K562 (cell line): ENCODE results near the gene AMBP. TPM values are rescaled to one million over a fixed set of nuclear protein-coding genes. Genes with fewer than 3 reads are reported as not detected.

Source experiments
- ATAC-seq: fragments of 200-7000 bp; cut with Tn5 transposase; 3 replicates; pipeline ENCODE4 v1.9.1; 2020; ENCODE audit warnings: moderate library complexity
- BruUV-seq: library from RNA; stranded (reverse); fragments of 400-500 nt; replicated peaks from 2 replicates; lab custom pipeline; 2021; lab: Mats Ljungman, UMichigan
- CTCF ChIA-PET: fragments of 300-600 bp; formaldehyde crosslinking; extraction: SDS; loops from one replicate; lab custom pipeline; 2021; ENCODE audit warnings: low intra/inter-chr PET ratio; lab: Yijun Ruan, JAX
- POLR2A ChIA-PET: fragments of 300-600, 350-650 bp; sonication (Branson Sonifier 250); formaldehyde crosslinking; extraction: SDS; loops from one replicate; lab custom pipeline; 2021; ENCODE audit warnings: antibody characterized with exemption, inconsistent platforms; lab: Yijun Ruan, JAX
- DNase-seq, 4 experiments: peaks; one replicate each; pipeline versions ENCODE4 v3.0.0 to v3.0.0-alpha.2; 2011 to 2018; ENCODE audit warnings: low spot score in 3 of 4, mixed read lengths in 3 of 4; ENCODE audit errors: extremely low read depth in 1 of 4
- FAIRE-seq: peaks from 2 replicates; lab custom pipeline; 2011; peaks lifted over from hg19 to GRCh38; lab: Jason Lieb, UNC
- H2AFZ ChIP-seq: 2 replicates; pipeline ENCODE4 v1.6.0; 2011; ENCODE audit warnings: low read depth, low read length, control low read depth, inconsistent platforms
- H3K27ac ChIP-seq: fragments of 200-600 bp; 3 replicates; pipeline ENCODE4 v1.8.0; 2011; ENCODE audit warnings: low read depth, mild to moderate bottlenecking, control low read depth, inconsistent platforms, low read length, moderate library complexity, mixed read lengths; ENCODE audit errors: extremely low read depth
- H3K27me3 ChIP-seq, 2 experiments: fragments of 300-600 bp in 1 of 2; 2 replicates in 1 of 2; 3 replicates in 1 of 2; pipeline versions ENCODE4 v1.6.0 to v1.8.0; 2011; ENCODE audit warnings: inconsistent platforms in 2 of 2, low read length in 2 of 2, mild to moderate bottlenecking in 1 of 2, mixed read lengths in 1 of 2, moderate library complexity in 1 of 2; ENCODE audit not compliant: control insufficient read depth in 2 of 2, insufficient read depth in 2 of 2
- H3K36me3 ChIP-seq: fragments of 300-600 bp; 3 replicates; pipeline ENCODE4 v1.8.0; 2011; ENCODE audit warnings: mild to moderate bottlenecking, low read length, inconsistent platforms; ENCODE audit not compliant: control insufficient read depth, insufficient read depth
- H3K4me1 ChIP-seq, 2 experiments: fragments of 200-600 bp in 1 of 2; replicated peaks in 1 of 2; 2 replicates in 1 of 2; 3 replicates in 1 of 2; pipeline versions ENCODE4 v1.5.1 to v1.8.0; 2011; ENCODE audit warnings: inconsistent platforms in 2 of 2, low read length in 2 of 2, mild to moderate bottlenecking in 1 of 2, mixed read lengths in 1 of 2, moderate library complexity in 1 of 2; ENCODE audit not compliant: control insufficient read depth in 2 of 2, insufficient read depth in 2 of 2
- H3K4me2 ChIP-seq: 2 replicates; pipeline ENCODE4 v1.6.1; 2011; ENCODE audit warnings: low read length, control low read depth, inconsistent platforms, mixed read lengths; ENCODE audit not compliant: insufficient read depth
- H3K4me3 ChIP-seq: fragments of 200-600 bp; sonication (generic), shearing (Covaris generic); 2 replicates; pipeline ENCODE4 v1.5.1; 2016; ENCODE audit warnings: control low read depth, inconsistent platforms
- H3K79me2 ChIP-seq: fragments of 200-600 bp; 3 replicates; pipeline ENCODE4 v1.8.0; 2011; ENCODE audit warnings: low read length, inconsistent platforms; ENCODE audit not compliant: control insufficient read depth, insufficient read depth
- H3K9ac ChIP-seq, 2 experiments: 2 replicates each; pipeline versions ENCODE4 v1.6.0 to v1.6.1; 2011; ENCODE audit warnings: low read depth in 2 of 2, low read length in 2 of 2, control low read depth in 1 of 2, inconsistent platforms in 1 of 2, mild to moderate bottlenecking in 1 of 2, mixed read lengths in 1 of 2; ENCODE audit not compliant: insufficient read depth in 1 of 2
- H3K9me1 ChIP-seq: one replicate; pipeline ENCODE4 v1.6.0; 2011; ENCODE audit warnings: inconsistent platforms, mild to moderate bottlenecking, low read length, moderate library complexity; ENCODE audit not compliant: control insufficient read depth, insufficient read depth
- H3K9me3 ChIP-seq: replicated peaks from 2 replicates; pipeline ENCODE4 v1.5.1; 2011; ENCODE audit warnings: low read depth, low read length, inconsistent platforms; ENCODE audit not compliant: control insufficient read depth, insufficient read depth
- H4K20me1 ChIP-seq: replicated peaks from 2 replicates; pipeline ENCODE4 v1.6.1; 2011; ENCODE audit warnings: low read length, inconsistent platforms, mixed read lengths; ENCODE audit not compliant: control insufficient read depth, insufficient read depth
- HDAC1 ChIP-seq, 2 experiments: fragments of 450-650 bp; IDR thresholded peaks; 2 replicates each; pipeline ENCODE4 v1.6.1; 2016 to 2017; ENCODE audit warnings: inconsistent platforms in 1 of 2, mild to moderate bottlenecking in 1 of 2, moderate library complexity in 1 of 2
- NR2C1 ChIP-seq, 2 experiments: fragments of 450-650 bp; IDR thresholded peaks; 2 replicates each; pipeline ENCODE4 v1.6.1; 2017; ENCODE audit warnings: mild to moderate bottlenecking in 2 of 2, antibody characterized with exemption in 1 of 2, inconsistent platforms in 1 of 2, missing compliant biosample characterization in 1 of 2, missing genetic modification characterization in 1 of 2
- POLR2G ChIP-seq: fragments of 200-400 bp; formaldehyde crosslinking; IDR thresholded peaks from 2 replicates; pipeline ENCODE4 v1.6.1; 2017; ENCODE audit warnings: low read depth, mild to moderate bottlenecking, antibody characterized with exemption, low read length, moderate library complexity
- RBM15 ChIP-seq: fragments of 200-400 bp; formaldehyde crosslinking; IDR thresholded peaks from 2 replicates; pipeline ENCODE4 v1.6.1; 2018; ENCODE audit warnings: mild to moderate bottlenecking, low read length, moderate library complexity; ENCODE audit not compliant: insufficient read depth
- SP2 ChIP-seq: IDR thresholded peaks from 2 replicates; pipeline ENCODE4 v1.6.1; 2011; ENCODE audit warnings: mild to moderate bottlenecking, low read depth, low read length, moderate library complexity; ENCODE audit not compliant: poor library complexity, severe bottlenecking; ENCODE audit errors: extremely low read depth
- ZNF655 ChIP-seq: fragments of 250-450 bp; sonication (Bioruptor Pico); IDR thresholded peaks from 2 replicates; pipeline ENCODE4 v1.5.0; 2021
- WGBS: fragments of 100-300 bp; shearing (Covaris generic); methylation state at CpG from one replicate; pipeline ENCODE4 v1.1.6; 2016; ENCODE audit warnings: low coverage, mixed read lengths; ENCODE audit not compliant: insufficient coverage; ENCODE audit errors: missing lambda C conversion rate; 5-methylcytosine and 5-hydroxymethylcytosine counted together
- in situ Hi-C: fragments of 300-500 bp; cut with MboI; formaldehyde crosslinking; loops from 4 replicates; pipeline ENCODE4 v1.15.0; 2018; ENCODE audit warnings: inconsistent platforms, mixed read lengths
- intact Hi-C: fragments of 100-400 bp; cut with micrococcal nuclease; formaldehyde crosslinking; loops from 2 replicates; pipeline ENCODE4 v1.14.2; 2022
- polyA plus RNA-seq, 8 experiments: library from polyadenylated mRNA; depleted of rRNA in 4 of 8; stranded (reverse) in 5 of 8; unstranded in 3 of 8; fragments of >200 nt; fragmentation: Nextera tagmentation in 2 of 8; fragmentation: Illumina TruSeq in 1 of 8; extraction: Ambion mirVana in 2 of 8; extraction: Trizol in 1 of 8; gene quantifications; 2 replicates each; pipeline versions ENCODE4 v1.2.1 to v1.2.3, GENCODE V29; 2011 to 2014; ENCODE audit warnings: inconsistent platforms in 1 of 8, missing spikeins in 1 of 8
- total RNA-seq, 7 experiments: library from RNA; depleted of rRNA in 6 of 7; stranded (reverse); fragments of >200 nt in 6 of 7; fragmentation: Illumina TruSeq in 2 of 7; extraction: Trizol in 2 of 7; gene quantifications; 2 replicates each; pipeline versions ENCODE4 v1.2.1 to v1.2.3, GENCODE V29; 2011 to 2021; ENCODE audit warnings: low replicate concordance in 1 of 7
- TF ChIP-seq, protein P1 (sequence below): fragments of 450-650 bp; conservative IDR thresholded peaks from 2 replicates; pipeline ENCODE4 v1.6.1; 2016; ENCODE audit warnings: missing genetic modification characterization, low read depth, mild to moderate bottlenecking, missing compliant biosample characterization, moderate library complexity

The AMBP gene
- total and polyA plus RNA-seq, 9 of the 15 experiments (the other 6 are each of a cell fraction or from before 2014, with no cell fraction given) = 1.3 TPM; not detected in 8

- Histone ChIP-seq H2AFZ (no peak overlapping the region), H3K79me2 (no peaks in the 10 kb centered on the region), H3K4me2 (no peak overlapping the region), H3K4me1 (no peaks in the 10 kb centered on the region), H3K4me3 (no peak overlapping the region), H3K36me3 (no peaks in the 10 kb centered on the region), H3K9me1 (no peaks in the 10 kb centered on the region), H3K9me3 (no peaks in the 10 kb centered on the region), H3K27me3 (peaks cover 14 to 47% of the 10 kb centered on the region in 2 experiments; a peak in 3 of 5 replicates), H4K20me1 (no peaks in the 10 kb centered on the region), H3K9ac (no peak overlapping the region), H3K27ac (no peak overlapping the region)
- ATAC-seq (no peak), DNase-seq (no peak), FAIRE-seq (no peak)
- 0% methylated on average over 14 of the region's 21 CpGs for WGBS
- intact Hi-C loops (no loop called here), in situ Hi-C loops (no loop called here)
- ChIA-PET POLR2A (interaction anchor here (1.6 kb wide), 1 partner anchor 8 kb away, joined by 3 read pairs; no protein-coding TSS in a partner anchor), CTCF (no interaction called here)
- BruUV-seq = no TSS peak
- TF ChIP-seq POLR2G (no peak), SP2 (no peak), NR2C1 (IDR thresholded peaks at IDR 0.05) (no peak), NR2C1 (tag; IDR thresholded peaks at IDR 0.05) (no peak), RBM15 (no peak), ZNF655 (CRISPR knock-in tag) (no peak), HDAC1 (IDR thresholded peaks at IDR 0.05) (no peak)
- TF ChIP-seq, protein P1, sequence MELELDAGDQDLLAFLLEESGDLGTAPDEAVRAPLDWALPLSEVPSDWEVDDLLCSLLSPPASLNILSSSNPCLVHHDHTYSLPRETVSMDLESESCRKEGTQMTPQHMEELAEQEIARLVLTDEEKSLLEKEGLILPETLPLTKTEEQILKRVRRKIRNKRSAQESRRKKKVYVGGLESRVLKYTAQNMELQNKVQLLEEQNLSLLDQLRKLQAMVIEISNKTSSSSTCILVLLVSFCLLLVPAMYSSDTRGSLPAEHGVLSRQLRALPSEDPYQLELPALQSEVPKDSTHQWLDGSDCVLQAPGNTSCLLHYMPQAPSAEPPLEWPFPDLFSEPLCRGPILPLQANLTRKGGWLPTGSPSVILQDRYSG = no peak
Measured at GRCh38 chr9:114117996-114118830, 40.1 kb upstream of the AMBP start.
